Activated CD8-positive, alpha-beta T cell treated with anti-CD3 and anti-CD28 coated beads, Interleukin-2, amount 10 ng/mL, durations not matched to agents 7 days and 5 days (primary cell): ENCODE measurements around the gene SAMD9L. TPM values are rescaled to one million over a fixed set of nuclear protein-coding genes. Genes with fewer than 3 reads are reported as not detected.
A peak's percentile ranks its signal among the peaks of the same experiment; 100 is the strongest.

ENCODE experiments used
- ATAC-seq: fragments of 150-1000 bp; cut with Tn5 transposase; one replicate; pipeline ENCODE4 v1.10.0; 2021; ENCODE audit warnings: moderate library complexity
- CTCF ChIA-PET: fragments of 350-600 bp; sonication (Branson Sonifier 250); formaldehyde crosslinking; loops from one replicate; lab custom pipeline; 2021; ENCODE audit warnings: antibody characterized with exemption; lab: Charles Lee
- POLR2A ChIA-PET: fragments of 350-600 bp; sonication (Branson Sonifier 250); formaldehyde crosslinking; loops from one replicate; lab custom pipeline; 2021; ENCODE audit warnings: antibody characterized with exemption; lab: Charles Lee
- DNase-seq: peaks from one replicate; pipeline ENCODE4 v3.0.0-alpha.2; 2020
- H3K27ac Mint-ChIP-seq: one replicate; pipeline ENCODE4 v1.8.0; 2021; ENCODE audit warnings: mild to moderate bottlenecking, mixed read lengths
- H3K27me3 Mint-ChIP-seq: one replicate; pipeline ENCODE4 v1.8.0; 2021; ENCODE audit warnings: low read depth, mixed read lengths
- H3K36me3 Mint-ChIP-seq: one replicate; pipeline ENCODE4 v1.8.0; 2021; ENCODE audit warnings: low read depth, mixed read lengths
- H3K4me1 Mint-ChIP-seq: one replicate; pipeline ENCODE4 v1.8.0; 2021; ENCODE audit warnings: low read depth, mixed read lengths
- H3K4me3 Mint-ChIP-seq: one replicate; pipeline ENCODE4 v1.8.0; 2021; ENCODE audit warnings: mild to moderate bottlenecking, mixed read lengths
- H3K9me3 Mint-ChIP-seq: one replicate; pipeline ENCODE4 v1.8.0; 2022; ENCODE audit warnings: mixed read lengths; ENCODE audit not compliant: insufficient read depth
- total RNA-seq, 2 experiments: library from RNA; stranded (reverse); gene quantifications; one replicate each; pipeline ENCODE4 v1.2.3, GENCODE V29; 2021

The SAMD9L gene
- total RNA-seq = 100 to 1,000 TPM; 102 to 109 TPM

DNA sequence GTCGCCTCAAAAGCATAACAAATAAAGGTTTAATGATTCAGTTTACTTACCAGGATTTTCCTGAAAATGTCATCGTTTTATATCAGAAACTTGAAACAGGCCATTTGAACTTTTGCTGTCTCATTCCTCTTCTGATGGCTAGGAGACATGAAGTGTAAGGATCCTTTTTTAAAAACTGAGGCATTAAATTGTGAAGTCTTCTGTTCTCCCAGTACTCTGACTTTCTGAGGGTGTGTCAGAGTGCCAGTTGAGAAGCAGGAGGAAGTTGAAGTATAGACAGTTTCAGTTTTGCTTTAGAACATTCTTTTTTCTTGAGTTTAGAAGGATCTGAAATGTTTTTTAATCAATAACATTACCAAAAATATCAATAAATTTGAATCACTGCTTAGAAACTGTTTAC lies at the start of gene SAMD9L:
Gene SAMD9L (minus strand): TSS at position 242 of the 400 bp plus-strand sequence. CDS start 12,414 bp downstream, outside the sequence.
- H3K27me3 Mint-ChIP-seq = no peaks in the 10 kb centered on the region
- peak within 1 kb of the TSS; percentile 98 for H3K4me3 Mint-ChIP-seq
- CTCF ChIA-PET = interaction anchor here (1.7 to 1.8 kb wide), 2 partner anchors 538 to 724 kb away, joined by 3 to 4 read pairs; no protein-coding TSS in a partner anchor
- H3K27ac Mint-ChIP-seq = peak within 1 kb of the TSS; percentile 88
- ATAC-seq (peak; percentile 65), DNase-seq (peak; percentile 37)
- POLR2A ChIA-PET = interaction anchor here (2.6 kb wide), 1 partner anchor 31 kb away, joined by 21 read pairs; the partner anchor contains the start of gene SAMD9
- peaks cover 7% of the 10 kb centered on the region for H3K9me3 Mint-ChIP-seq
- peaks cover 33% of the 10 kb centered on the region for H3K4me1 Mint-ChIP-seq
- H3K36me3 Mint-ChIP-seq = peaks cover 39% of the 10 kb centered on the region

DNA sequence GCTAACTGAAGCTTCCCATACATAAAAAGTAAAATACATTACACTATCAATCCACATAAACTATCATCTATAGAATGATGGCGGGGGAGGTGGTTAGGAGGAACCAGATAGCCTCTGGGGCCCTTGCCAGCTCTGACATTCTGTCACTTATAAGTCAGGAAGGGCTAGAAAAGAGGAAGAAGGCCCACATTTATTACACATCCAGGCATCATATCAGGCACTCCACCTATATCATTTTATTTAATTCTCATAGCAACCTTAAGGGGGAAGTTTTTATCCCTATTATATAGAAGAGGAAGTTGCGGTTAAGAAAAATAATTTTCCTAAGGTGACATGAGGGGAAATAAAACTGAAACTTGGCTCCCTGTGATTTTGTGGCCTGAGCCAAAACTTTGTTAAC lies 48.2 kb upstream of the SAMD9L start:
- peaks cover 34% of the 10 kb centered on the region for H3K27me3 Mint-ChIP-seq

GRCh38 chr7:93194386-93194785 lies 46.2 kb upstream of the SAMD9L start:
- DNase-seq (no peak), ATAC-seq (no peak)
- ChIA-PET CTCF (no interaction called here), POLR2A (no interaction called here)
- no peaks in the 10 kb centered on the region for H3K36me3 Mint-ChIP-seq
- no peak overlapping the region for H3K4me3 Mint-ChIP-seq
- no peaks in the 10 kb centered on the region for H3K9me3 Mint-ChIP-seq
- H3K4me1 Mint-ChIP-seq = no peaks in the 10 kb centered on the region
- no peak overlapping the region for H3K27ac Mint-ChIP-seq
- peaks cover 40% of the 10 kb centered on the region for H3K27me3 Mint-ChIP-seq

More for the DNA sequence above, 48.2 kb upstream of the SAMD9L start:
- H3K36me3 Mint-ChIP-seq = no peaks in the 10 kb centered on the region
- no peak overlapping the region for H3K27ac Mint-ChIP-seq
- ATAC-seq = no peak
- no peak for DNase-seq
- no peak overlapping the region for H3K4me3 Mint-ChIP-seq
- no peaks in the 10 kb centered on the region for H3K9me3 Mint-ChIP-seq
- POLR2A ChIA-PET = no interaction called here
- no peaks in the 10 kb centered on the region for H3K4me1 Mint-ChIP-seq
- CTCF ChIA-PET = no interaction called here

- ChIA-PET CTCF (no interaction called here), POLR2A (no interaction called here)
- peaks cover 45% of the 10 kb centered on the region for H3K27me3 Mint-ChIP-seq
- H3K4me3 Mint-ChIP-seq = no peak overlapping the region
- no peaks in the 10 kb centered on the region for H3K4me1 Mint-ChIP-seq
- DNase-seq = no peak
- no peaks in the 10 kb centered on the region for H3K36me3 Mint-ChIP-seq
- no peak overlapping the region for H3K27ac Mint-ChIP-seq
- ATAC-seq = no peak
- no peaks in the 10 kb centered on the region for H3K9me3 Mint-ChIP-seq
Measured at GRCh38 chr7:93188870-93189634, 40.9 kb upstream of the SAMD9L start.

GRCh38 chr7:93185303-93186027 lies 37.3 kb upstream of the SAMD9L start:
- Mint-ChIP-seq H3K36me3 (no peaks in the 10 kb centered on the region), H3K27me3 (peaks cover 40% of the 10 kb centered on the region), H3K4me1 (no peaks in the 10 kb centered on the region), H3K4me3 (no peak overlapping the region), H3K9me3 (no peaks in the 10 kb centered on the region), H3K27ac (no peak overlapping the region)
- ChIA-PET CTCF (no interaction called here), POLR2A (no interaction called here)
- DNase-seq = no peak
- no peak for ATAC-seq

DNA sequence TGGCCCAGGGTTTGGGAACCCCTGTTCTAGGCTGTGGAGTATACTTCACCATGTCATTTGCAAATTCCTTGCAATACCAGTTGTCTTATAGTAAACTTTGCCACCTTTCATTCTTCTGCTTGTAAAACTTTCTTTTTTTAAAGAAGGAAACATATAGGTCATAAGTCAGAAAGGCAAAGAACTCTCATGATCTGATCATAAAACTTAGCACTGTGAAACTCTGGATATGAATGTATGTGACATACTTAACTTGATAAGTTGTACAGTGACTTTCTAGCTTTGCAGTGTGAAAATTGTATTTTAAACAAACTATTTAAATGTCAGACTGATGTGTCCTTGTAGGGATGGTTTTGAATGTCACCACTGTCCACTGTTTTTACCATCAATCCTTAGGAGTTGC lies 31.0 kb upstream of the SAMD9L start:
- Mint-ChIP-seq H3K9me3 (no peaks in the 10 kb centered on the region), H3K27me3 (peaks cover 33% of the 10 kb centered on the region), H3K36me3 (no peaks in the 10 kb centered on the region), H3K27ac (no peak overlapping the region), H3K4me1 (no peaks in the 10 kb centered on the region), H3K4me3 (no peak overlapping the region)
- DNase-seq (no peak), ATAC-seq (no peak)
- CTCF ChIA-PET = interaction anchor here (1.1 kb wide), 1 partner anchor 28 kb away, joined by 4 read pairs; no protein-coding TSS in a partner anchor
- POLR2A ChIA-PET = no interaction called here

DNA sequence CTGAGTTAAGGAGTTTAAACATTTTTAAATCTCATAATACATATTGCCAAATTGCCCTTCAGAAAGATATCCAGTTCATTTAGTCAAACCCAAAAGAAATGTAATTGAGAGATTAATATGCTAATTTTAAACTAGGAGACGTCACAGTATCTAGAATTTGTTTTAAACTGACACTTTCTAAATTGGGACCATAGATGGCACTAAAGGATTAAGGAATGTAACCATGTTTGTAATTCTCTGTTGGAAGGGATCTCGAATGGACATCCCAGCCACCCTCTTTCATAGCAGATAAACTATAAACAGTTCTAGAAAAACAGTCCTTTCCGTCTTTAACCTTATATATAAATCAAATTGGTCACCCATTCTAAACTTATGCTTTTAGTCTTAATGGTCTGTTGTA lies 30.0 kb upstream of the SAMD9L start:
- ChIA-PET POLR2A (no interaction called here), CTCF (no interaction called here)
- H3K27me3 Mint-ChIP-seq = peaks cover 29% of the 10 kb centered on the region
- no peaks in the 10 kb centered on the region for H3K9me3 Mint-ChIP-seq
- ATAC-seq (no peak), DNase-seq (no peak)
- H3K4me1 Mint-ChIP-seq = no peaks in the 10 kb centered on the region
- no peak overlapping the region for H3K27ac Mint-ChIP-seq
- no peak overlapping the region for H3K4me3 Mint-ChIP-seq
- no peaks in the 10 kb centered on the region for H3K36me3 Mint-ChIP-seq

- ATAC-seq (no peak), DNase-seq (no peak)
- Mint-ChIP-seq H3K4me3 (no peak overlapping the region), H3K27ac (no peak overlapping the region), H3K4me1 (no peaks in the 10 kb centered on the region), H3K36me3 (peaks cover 2% of the 10 kb centered on the region), H3K9me3 (no peaks in the 10 kb centered on the region), H3K27me3 (peaks cover 23% of the 10 kb centered on the region)
- CTCF ChIA-PET = no interaction called here
- POLR2A ChIA-PET = no interaction called here
Measured at GRCh38 chr7:93176992-93177580, 28.9 kb upstream of the SAMD9L start.

- peaks cover 19% of the 10 kb centered on the region for H3K27me3 Mint-ChIP-seq
- H3K36me3 Mint-ChIP-seq = peaks cover 6% of the 10 kb centered on the region
- ChIA-PET CTCF (no interaction called here), POLR2A (no interaction called here)
- DNase-seq = no peak
- no peak overlapping the region for H3K4me3 Mint-ChIP-seq
- peaks cover 11% of the 10 kb centered on the region for H3K9me3 Mint-ChIP-seq
- H3K4me1 Mint-ChIP-seq = no peaks in the 10 kb centered on the region
- no peak overlapping the region for H3K27ac Mint-ChIP-seq
- ATAC-seq = no peak
Measured at GRCh38 chr7:93175219-93175618, 27.0 kb upstream of the SAMD9L start.

GRCh38 chr7:93172683-93173082 lies 24.5 kb upstream of the SAMD9L start:
- Mint-ChIP-seq H3K36me3 (peaks cover 7% of the 10 kb centered on the region), H3K4me3 (no peak overlapping the region), H3K9me3 (peaks cover 12% of the 10 kb centered on the region), H3K4me1 (no peaks in the 10 kb centered on the region), H3K27me3 (peaks cover 20% of the 10 kb centered on the region), H3K27ac (no peak overlapping the region)
- DNase-seq (no peak), ATAC-seq (no peak)
- ChIA-PET CTCF (no interaction called here), POLR2A (no interaction called here)

DNA sequence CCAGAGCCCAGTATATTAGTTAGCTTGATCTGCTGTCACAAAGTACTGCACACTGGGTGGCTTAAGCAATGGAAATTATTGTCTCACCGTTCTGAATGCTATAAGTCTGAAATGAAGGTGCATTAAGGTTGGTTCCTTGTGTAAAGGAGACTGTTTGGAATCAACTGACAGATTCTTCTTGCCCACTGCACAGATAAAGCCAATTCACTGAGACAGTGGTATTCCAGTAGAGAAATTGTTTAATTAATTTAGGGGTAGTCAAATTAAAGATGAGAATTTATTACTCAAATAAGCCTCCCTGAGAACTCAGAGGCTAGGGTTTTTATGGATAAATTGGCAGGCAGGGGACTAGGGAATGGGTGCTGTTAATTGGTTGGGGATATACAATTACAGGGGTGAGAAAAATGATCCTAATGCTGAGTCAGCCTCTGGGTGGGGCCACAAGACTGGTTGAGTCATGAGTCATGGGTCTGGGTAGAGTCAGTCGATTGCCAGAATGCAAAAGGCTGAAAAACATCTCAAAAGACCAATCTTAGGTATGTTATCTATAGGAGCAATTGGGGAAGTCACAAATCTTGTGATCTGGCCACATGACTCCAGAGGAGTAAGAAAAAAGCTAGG lies 23.5 kb upstream of the SAMD9L start:
- no peak for ATAC-seq
- CTCF ChIA-PET = no interaction called here
- peaks cover 12% of the 10 kb centered on the region for H3K27me3 Mint-ChIP-seq

More for the DNA sequence above, 23.5 kb upstream of the SAMD9L start:
- Mint-ChIP-seq H3K36me3 (peaks cover 12% of the 10 kb centered on the region), H3K9me3 (peaks cover 21% of the 10 kb centered on the region), H3K4me1 (no peaks in the 10 kb centered on the region), H3K4me3 (no peak overlapping the region), H3K27ac (no peak overlapping the region)
- DNase-seq = no peak
- POLR2A ChIA-PET = interaction anchor here (0.5 kb wide), 1 partner anchor 14 kb away, joined by 4 read pairs; no protein-coding TSS in a partner anchor
